ENCODE measurements around the gene PTPRB. TPM values are rescaled to one million over a fixed set of nuclear protein-coding genes. Genes with fewer than 3 reads are reported as not detected.

The PTPRB gene
- total RNA-seq, 1 experiment from 2014 or later, result 1.9 TPM

DNA sequence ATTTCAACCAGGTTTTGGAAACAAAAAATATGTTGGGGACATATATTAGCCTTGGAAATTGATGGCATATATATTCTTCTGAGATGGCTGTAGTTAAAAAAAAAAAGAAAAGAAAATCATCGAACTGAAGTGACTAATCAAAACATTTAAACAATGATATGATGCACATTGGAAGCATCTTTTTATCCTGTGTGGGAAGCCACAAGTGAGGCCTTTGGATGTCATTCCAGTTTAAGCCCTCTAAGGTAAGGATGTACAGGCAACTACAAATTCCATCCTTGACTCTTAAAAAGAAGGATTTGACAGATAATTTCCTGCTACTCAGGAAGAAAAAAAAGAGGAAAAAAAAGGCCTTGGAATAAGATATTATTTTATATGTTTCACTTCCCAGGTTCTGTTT lies 9.6 kb upstream of the PTPRB start:
- Histone ChIP-seq H3K9me2 (ENCODE audit: insufficient read depth) (no peaks in the 10 kb centered on the region), H3K4me1 (replicated peaks; ENCODE audit: insufficient read depth) (peaks cover 40% of the 10 kb centered on the region), H4K20me1 (ENCODE audit: insufficient read depth) (no peaks in the 10 kb centered on the region), H3K4me2 (peak overlapping the region; percentile 37; the same call in 1 of the 2 replicates), H3K36me3 (ENCODE audit: low read depth) (no peaks in the 10 kb centered on the region), H3K79me2 (ENCODE audit: low read depth) (no peaks in the 10 kb centered on the region), H3K27ac (peak overlapping the region; percentile 68), H3K27me3 (ENCODE audit: insufficient read depth, low read depth) (no peaks in the 10 kb centered on the region), H3F3A (ENCODE audit: insufficient read depth, low read depth) (peaks cover 21% of the 10 kb centered on the region; the same call in 1 of the 2 replicates), H3K4me3 (no peak overlapping the region), H2AFZ (no peak overlapping the region), H3K9me3 (ENCODE audit: insufficient read depth, low read depth) (peaks cover 7% of the 10 kb centered on the region)
- ChIA-PET CTCF (interaction anchor here (0.6 kb wide), 1 partner anchor 1177 kb away, joined by 9 read pairs; the partner anchor contains the start of gene FRS2), POLR2A (ENCODE audit: unreplicated experiment) (no interaction called here)
- DNase-seq, result no peak
- intact Hi-C loops (cut with micrococcal nuclease; ENCODE audit: unreplicated experiment), result loop anchor here (1.0 kb wide), 1 partner anchor 14 kb away; no protein-coding TSS in a partner anchor
- BruUV-seq (replicated peaks), result no TSS peak
- TF ChIP-seq, protein P1, sequence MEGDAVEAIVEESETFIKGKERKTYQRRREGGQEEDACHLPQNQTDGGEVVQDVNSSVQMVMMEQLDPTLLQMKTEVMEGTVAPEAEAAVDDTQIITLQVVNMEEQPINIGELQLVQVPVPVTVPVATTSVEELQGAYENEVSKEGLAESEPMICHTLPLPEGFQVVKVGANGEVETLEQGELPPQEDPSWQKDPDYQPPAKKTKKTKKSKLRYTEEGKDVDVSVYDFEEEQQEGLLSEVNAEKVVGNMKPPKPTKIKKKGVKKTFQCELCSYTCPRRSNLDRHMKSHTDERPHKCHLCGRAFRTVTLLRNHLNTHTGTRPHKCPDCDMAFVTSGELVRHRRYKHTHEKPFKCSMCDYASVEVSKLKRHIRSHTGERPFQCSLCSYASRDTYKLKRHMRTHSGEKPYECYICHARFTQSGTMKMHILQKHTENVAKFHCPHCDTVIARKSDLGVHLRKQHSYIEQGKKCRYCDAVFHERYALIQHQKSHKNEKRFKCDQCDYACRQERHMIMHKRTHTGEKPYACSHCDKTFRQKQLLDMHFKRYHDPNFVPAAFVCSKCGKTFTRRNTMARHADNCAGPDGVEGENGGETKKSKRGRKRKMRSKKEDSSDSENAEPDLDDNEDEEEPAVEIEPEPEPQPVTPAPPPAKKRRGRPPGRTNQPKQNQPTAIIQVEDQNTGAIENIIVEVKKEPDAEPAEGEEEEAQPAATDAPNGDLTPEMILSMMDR (conservative IDR thresholded peaks at IDR 0.05), result no peak
- no peak for TF ChIP-seq EZH2 (IDR thresholded peaks at IDR 0.05; ENCODE audit: low read depth)

- H2AFZ ChIP-seq, result no peak overlapping the region
- H3K9me3 ChIP-seq (ENCODE audit: insufficient read depth, low read depth), result peaks cover 7% of the 10 kb centered on the region
- intact Hi-C loops (cut with micrococcal nuclease; ENCODE audit: unreplicated experiment), result loop anchor here (1.0 kb wide), 1 partner anchor 16 kb away; no protein-coding TSS in a partner anchor
- POLR2A ChIA-PET (ENCODE audit: unreplicated experiment), result interaction anchor here (0.6 to 0.7 kb wide), 2 partner anchors 148 to 664 kb away, joined by 4 to 6 read pairs; no protein-coding TSS in a partner anchor
- TSS peak; percentile 57 for BruUV-seq (replicated peaks)
- peak; percentile 72 to 85 for DNase-seq
- H3K27ac ChIP-seq, result peak overlapping the region; percentile 68
- H3K4me1 ChIP-seq (replicated peaks; ENCODE audit: insufficient read depth), result peaks cover 40% of the 10 kb centered on the region
- H3K79me2 ChIP-seq (ENCODE audit: low read depth), result no peaks in the 10 kb centered on the region
- TF ChIP-seq, protein P1 (conservative IDR thresholded peaks at IDR 0.05), result no peak
- no peak for TF ChIP-seq EZH2 (IDR thresholded peaks at IDR 0.05; ENCODE audit: low read depth)
- H3K27me3 ChIP-seq (ENCODE audit: insufficient read depth, low read depth), result no peaks in the 10 kb centered on the region
- H3K36me3 ChIP-seq (ENCODE audit: low read depth), result no peaks in the 10 kb centered on the region
- H3K9me2 ChIP-seq (ENCODE audit: insufficient read depth), result no peaks in the 10 kb centered on the region
- H3K4me3 ChIP-seq, result no peak overlapping the region; the same call in 1 of the 2 replicates
- CTCF ChIA-PET, result interaction anchor here (0.6 to 0.9 kb wide), 3 partner anchors 18 to 1076 kb away, joined by 3 to 5 read pairs (median 3); no protein-coding TSS in a partner anchor
- peak overlapping the region; percentile 37 for H3K4me2 ChIP-seq
- peaks cover 21% of the 10 kb centered on the region; the same call in 1 of the 2 replicates for H3F3A ChIP-seq (ENCODE audit: insufficient read depth, low read depth)
- no peaks in the 10 kb centered on the region for H4K20me1 ChIP-seq (ENCODE audit: insufficient read depth)
These were observed 8.5 kb upstream of the PTPRB start for GRCh38 chr12:70645494-70646317.

GRCh38 chr12:70644861-70645260 lies 7.6 kb upstream of the PTPRB start:
- H3K9me3 ChIP-seq (ENCODE audit: insufficient read depth, low read depth), result peaks cover 7% of the 10 kb centered on the region
- BruUV-seq (replicated peaks), result no TSS peak
- H3K4me1 ChIP-seq (replicated peaks; ENCODE audit: insufficient read depth), result peaks cover 40% of the 10 kb centered on the region
- H3K27ac ChIP-seq, result no peak overlapping the region
- TF ChIP-seq, protein P1 (conservative IDR thresholded peaks at IDR 0.05), result no peak
- no peak for TF ChIP-seq EZH2 (IDR thresholded peaks at IDR 0.05; ENCODE audit: low read depth)
- CTCF ChIA-PET, result no interaction called here
- H3K4me3 ChIP-seq, result no peak overlapping the region
- H3F3A ChIP-seq (ENCODE audit: insufficient read depth, low read depth), result peaks cover 21% of the 10 kb centered on the region; the same call in 1 of the 2 replicates
- H3K79me2 ChIP-seq (ENCODE audit: low read depth), result no peaks in the 10 kb centered on the region
- intact Hi-C loops (cut with micrococcal nuclease; ENCODE audit: unreplicated experiment), result no loop called here
- no peaks in the 10 kb centered on the region for H3K27me3 ChIP-seq (ENCODE audit: insufficient read depth, low read depth)
- POLR2A ChIA-PET (ENCODE audit: unreplicated experiment), result no interaction called here
- H3K9me2 ChIP-seq (ENCODE audit: insufficient read depth), result no peaks in the 10 kb centered on the region
- no peak for DNase-seq
- no peak overlapping the region for H3K4me2 ChIP-seq
- H2AFZ ChIP-seq, result no peak overlapping the region
- H3K36me3 ChIP-seq (ENCODE audit: low read depth), result no peaks in the 10 kb centered on the region
- no peaks in the 10 kb centered on the region for H4K20me1 ChIP-seq (ENCODE audit: insufficient read depth)

All from PC-9 (cell line).